Loucy (cell line): ENCODE data around the gene KCND1.
A peak's percentile ranks its signal among the peaks of the same experiment; 100 is the strongest.

Experiments used
- EZH2phosphoT487 ChIP-seq: fragments of 200-600 bp; IDR thresholded peaks from 2 replicates; pipeline ENCODE4 v1.6.1; 2018; ENCODE audit warnings: antibody characterized with exemption, mild to moderate bottlenecking, moderate library complexity, borderline replicate concordance
- TF ChIP-seq, protein P1 (sequence below): fragments of 200-600 bp; sonication (generic); conservative IDR thresholded peaks from 2 replicates; pipeline ENCODE4 v1.5.1; 2014; ENCODE audit warnings: mild to moderate bottlenecking, antibody characterized with exemption, low read length

DNA sequence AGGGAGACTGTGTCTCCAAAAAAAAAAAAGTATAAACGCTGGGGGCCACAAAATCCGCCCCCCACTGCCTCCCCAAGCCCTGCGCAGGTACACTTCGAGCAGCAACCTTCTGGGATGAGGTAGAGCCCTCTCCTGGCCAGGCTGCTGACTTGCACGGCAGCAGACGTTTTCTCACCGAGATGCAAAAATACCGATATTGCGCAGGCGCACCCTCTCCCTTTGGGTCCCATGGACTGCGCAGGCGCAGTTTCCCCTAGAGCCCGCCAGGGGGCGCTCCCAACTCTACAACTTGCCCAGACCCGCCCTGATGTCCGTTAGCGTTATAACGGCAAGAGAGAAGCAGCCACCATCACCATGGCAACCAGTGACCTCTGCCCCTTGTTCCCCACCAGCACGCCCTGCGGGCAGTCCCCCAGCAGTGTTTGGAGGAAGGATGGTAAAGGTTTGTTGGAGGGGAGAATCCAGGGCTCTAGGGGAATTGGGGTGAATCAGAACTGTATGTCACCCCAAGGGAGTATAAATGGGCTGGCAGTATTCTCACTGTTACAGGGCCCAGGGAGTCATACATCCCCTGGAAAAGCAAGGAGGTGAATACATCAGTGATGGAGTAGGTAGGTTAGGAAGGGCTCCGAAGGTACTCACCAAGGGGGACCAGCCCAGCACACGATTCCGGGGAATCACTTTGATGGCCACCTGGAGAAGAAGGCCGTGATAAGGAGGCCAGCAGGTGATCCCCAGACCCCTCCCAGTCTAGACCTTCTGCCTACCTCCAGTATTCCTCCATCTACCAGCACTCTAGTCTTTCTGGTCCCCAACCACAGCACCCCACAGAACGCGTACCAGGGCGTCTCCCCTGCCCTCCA, 54.3 kb downstream of the KCND1 start:
- TF ChIP-seq, protein P1, sequence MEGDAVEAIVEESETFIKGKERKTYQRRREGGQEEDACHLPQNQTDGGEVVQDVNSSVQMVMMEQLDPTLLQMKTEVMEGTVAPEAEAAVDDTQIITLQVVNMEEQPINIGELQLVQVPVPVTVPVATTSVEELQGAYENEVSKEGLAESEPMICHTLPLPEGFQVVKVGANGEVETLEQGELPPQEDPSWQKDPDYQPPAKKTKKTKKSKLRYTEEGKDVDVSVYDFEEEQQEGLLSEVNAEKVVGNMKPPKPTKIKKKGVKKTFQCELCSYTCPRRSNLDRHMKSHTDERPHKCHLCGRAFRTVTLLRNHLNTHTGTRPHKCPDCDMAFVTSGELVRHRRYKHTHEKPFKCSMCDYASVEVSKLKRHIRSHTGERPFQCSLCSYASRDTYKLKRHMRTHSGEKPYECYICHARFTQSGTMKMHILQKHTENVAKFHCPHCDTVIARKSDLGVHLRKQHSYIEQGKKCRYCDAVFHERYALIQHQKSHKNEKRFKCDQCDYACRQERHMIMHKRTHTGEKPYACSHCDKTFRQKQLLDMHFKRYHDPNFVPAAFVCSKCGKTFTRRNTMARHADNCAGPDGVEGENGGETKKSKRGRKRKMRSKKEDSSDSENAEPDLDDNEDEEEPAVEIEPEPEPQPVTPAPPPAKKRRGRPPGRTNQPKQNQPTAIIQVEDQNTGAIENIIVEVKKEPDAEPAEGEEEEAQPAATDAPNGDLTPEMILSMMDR = peak; percentile 77
- no peak for TF ChIP-seq EZH2phosphoT487
